ENCODE measurements around the gene EIF2S3. TPM values are rescaled to one million over a fixed set of nuclear protein-coding genes. Genes with fewer than 3 reads are reported as not detected.

EIF2S3 gene
- total RNA-seq, 2 experiments from 2014 or later: 316 to 336 TPM

- CTCF ChIA-PET: interaction anchor here (1.2 kb wide), 1 partner anchor 41 kb away, joined by 3 read pairs; no protein-coding TSS in a partner anchor
- POLR2A ChIA-PET: no interaction called here
- Mint-ChIP-seq H3K4me3 (no peak overlapping the region), H3K27me3 (no peaks in the 10 kb centered on the region), H3K9me3 (ENCODE audit: low read depth) (no peaks in the 10 kb centered on the region), H3K27ac (no peak overlapping the region), H3K4me1 (no peaks in the 10 kb centered on the region), H3K36me3 (ENCODE audit: low read depth) (no peaks in the 10 kb centered on the region)
- intact Hi-C loops (cut with DNase I, micrococcal nuclease): no loop called here
- no peak for DNase-seq
- ATAC-seq: no peak
Observed at GRCh38 chrX:24090300-24091200, 35.8 kb downstream of the EIF2S3 start.

GRCh38 chrX:24093746-24094145 lies 39.0 kb downstream of the EIF2S3 start:
- Mint-ChIP-seq H3K9me3 (ENCODE audit: low read depth) (no peaks in the 10 kb centered on the region), H3K27me3 (no peaks in the 10 kb centered on the region), H3K36me3 (ENCODE audit: low read depth) (no peaks in the 10 kb centered on the region), H3K27ac (no peak overlapping the region), H3K4me1 (no peaks in the 10 kb centered on the region), H3K4me3 (no peak overlapping the region)
- DNase-seq (no peak), ATAC-seq (no peak)
- POLR2A ChIA-PET: no interaction called here
- CTCF ChIA-PET: no interaction called here
- intact Hi-C loops (cut with DNase I, micrococcal nuclease): no loop called here

DNA sequence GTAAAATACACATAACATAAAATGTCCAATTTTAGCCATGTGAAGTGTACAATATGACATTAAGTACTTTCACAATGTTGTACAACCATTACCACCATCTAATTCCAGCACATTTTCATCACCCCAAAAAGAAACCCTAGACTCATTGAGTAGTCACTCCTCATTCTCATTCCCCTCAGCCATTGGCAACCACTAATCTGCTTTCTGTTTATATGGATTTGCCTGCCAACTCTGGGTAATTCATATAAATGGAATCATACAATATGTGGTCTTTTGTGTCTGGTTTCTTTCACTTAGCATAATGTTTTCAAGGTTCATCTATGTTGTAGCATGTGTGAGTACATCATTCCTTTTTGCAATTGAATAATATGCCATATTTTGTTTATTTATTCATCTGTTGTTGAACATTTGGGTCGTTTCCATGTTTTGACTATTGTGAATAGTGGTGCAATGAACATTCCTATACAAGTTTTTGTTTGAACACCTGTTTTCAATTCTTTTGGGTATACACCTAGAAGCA lies 43.0 kb downstream of the EIF2S3 start:
- ChIA-PET CTCF (no interaction called here), POLR2A (no interaction called here)
- H3K9me3 Mint-ChIP-seq (ENCODE audit: low read depth): no peaks in the 10 kb centered on the region
- no peaks in the 10 kb centered on the region for H3K36me3 Mint-ChIP-seq (ENCODE audit: low read depth)
- H3K27me3 Mint-ChIP-seq: no peaks in the 10 kb centered on the region
- no peak overlapping the region for H3K4me3 Mint-ChIP-seq
- H3K27ac Mint-ChIP-seq: no peak overlapping the region
- ATAC-seq (no peak), DNase-seq (no peak)
- peaks cover 18% of the 10 kb centered on the region for H3K4me1 Mint-ChIP-seq
- intact Hi-C loops (cut with DNase I, micrococcal nuclease): no loop called here

DNA sequence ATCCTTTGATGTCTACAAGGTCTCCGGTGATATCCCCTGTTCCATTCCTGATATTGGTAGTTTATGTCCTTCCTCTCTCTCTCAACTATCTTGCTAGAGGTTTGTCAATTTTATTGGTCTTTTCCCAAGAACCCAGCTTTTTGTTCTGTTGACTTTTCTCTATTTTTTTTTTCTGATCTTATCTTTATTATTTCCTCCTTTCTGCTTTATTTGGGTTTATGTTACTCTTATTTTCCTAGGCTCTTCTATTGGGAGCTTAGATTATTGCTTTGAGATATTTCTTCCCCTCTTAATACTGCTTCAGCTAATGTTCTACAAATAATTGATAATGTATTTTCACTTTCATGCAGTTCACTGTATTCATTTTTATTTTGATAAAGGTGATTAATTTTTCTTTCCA lies 44.2 kb downstream of the EIF2S3 start:
- Mint-ChIP-seq H3K4me3 (no peak overlapping the region), H3K27ac (no peak overlapping the region), H3K27me3 (no peaks in the 10 kb centered on the region), H3K9me3 (ENCODE audit: low read depth) (no peaks in the 10 kb centered on the region), H3K4me1 (peaks cover 18% of the 10 kb centered on the region), H3K36me3 (ENCODE audit: low read depth) (no peaks in the 10 kb centered on the region)
- CTCF ChIA-PET: interaction anchor here (0.9 kb wide), 1 partner anchor 272 kb away, joined by 4 read pairs; no protein-coding TSS in a partner anchor
- POLR2A ChIA-PET: no interaction called here
- no peak for DNase-seq
- ATAC-seq: no peak
- intact Hi-C loops (cut with DNase I, micrococcal nuclease): no loop called here

GRCh38 chrX:24099394-24099793 lies 44.6 kb downstream of the EIF2S3 start:
- Mint-ChIP-seq H3K9me3 (ENCODE audit: low read depth) (no peaks in the 10 kb centered on the region), H3K4me1 (peaks cover 18% of the 10 kb centered on the region), H3K4me3 (no peak overlapping the region), H3K27ac (no peak overlapping the region), H3K36me3 (ENCODE audit: low read depth) (no peaks in the 10 kb centered on the region), H3K27me3 (no peaks in the 10 kb centered on the region)
- ChIA-PET POLR2A (no interaction called here), CTCF (interaction anchor here (0.9 kb wide), 1 partner anchor 271 kb away, joined by 4 read pairs; no protein-coding TSS in a partner anchor)
- intact Hi-C loops (cut with DNase I, micrococcal nuclease): no loop called here
- DNase-seq: no peak
- ATAC-seq: peak; percentile 79

DNA sequence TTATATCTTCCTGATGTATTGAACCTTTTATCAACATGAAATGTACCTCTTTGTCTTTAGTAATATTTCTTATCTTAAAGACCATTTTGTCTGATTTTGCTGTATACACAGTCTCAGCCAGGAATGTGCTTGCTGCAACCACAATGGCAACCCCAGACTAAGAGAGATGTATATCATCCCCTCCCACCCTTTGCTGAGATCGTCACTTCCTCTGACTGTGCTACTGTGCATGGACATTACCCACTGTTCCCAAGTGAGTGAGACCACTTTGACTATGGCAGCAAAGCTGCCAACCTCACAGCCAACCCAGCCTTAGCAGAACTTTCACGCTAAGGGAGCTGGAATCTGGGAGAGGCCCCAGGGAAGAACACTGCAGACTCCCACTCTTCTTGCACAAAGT lies 46.0 kb downstream of the EIF2S3 start:
- H3K27me3 Mint-ChIP-seq: no peaks in the 10 kb centered on the region
- intact Hi-C loops (cut with DNase I, micrococcal nuclease): loop anchor here in 1 of 2 experiments (5.0 kb wide), 1 partner anchor 42 kb away; no protein-coding TSS in a partner anchor
- CTCF ChIA-PET: interaction anchor here (0.6 kb wide), 1 partner anchor 138 kb away, joined by 3 read pairs; no protein-coding TSS in a partner anchor
- H3K36me3 Mint-ChIP-seq (ENCODE audit: low read depth): no peaks in the 10 kb centered on the region
- DNase-seq (peak; percentile 6), ATAC-seq (no peak)
- H3K9me3 Mint-ChIP-seq (ENCODE audit: low read depth): no peaks in the 10 kb centered on the region
- POLR2A ChIA-PET: no interaction called here
- no peak overlapping the region for H3K4me3 Mint-ChIP-seq
- H3K27ac Mint-ChIP-seq: no peak overlapping the region
- peaks cover 18% of the 10 kb centered on the region for H3K4me1 Mint-ChIP-seq

- Mint-ChIP-seq H3K9me3 (ENCODE audit: low read depth) (no peaks in the 10 kb centered on the region), H3K36me3 (ENCODE audit: low read depth) (no peaks in the 10 kb centered on the region), H3K27ac (no peak overlapping the region), H3K4me1 (no peaks in the 10 kb centered on the region), H3K27me3 (no peaks in the 10 kb centered on the region), H3K4me3 (no peak overlapping the region)
- CTCF ChIA-PET: no interaction called here
- intact Hi-C loops (cut with DNase I, micrococcal nuclease): no loop called here
- ATAC-seq (no peak), DNase-seq (no peak)
- POLR2A ChIA-PET: no interaction called here
Observed at GRCh38 chrX:24110069-24110468, 55.3 kb downstream of the EIF2S3 start.

GRCh38 chrX:24113181-24113580 lies 58.4 kb downstream of the EIF2S3 start:
- Mint-ChIP-seq H3K4me1 (no peaks in the 10 kb centered on the region), H3K4me3 (no peak overlapping the region), H3K9me3 (ENCODE audit: low read depth) (no peaks in the 10 kb centered on the region), H3K27me3 (no peaks in the 10 kb centered on the region), H3K36me3 (ENCODE audit: low read depth) (no peaks in the 10 kb centered on the region), H3K27ac (no peak overlapping the region)
- CTCF ChIA-PET: interaction anchor here (1.2 kb wide), 1 partner anchor 230 kb away, joined by 4 read pairs; no protein-coding TSS in a partner anchor
- DNase-seq (no peak), ATAC-seq (no peak)
- intact Hi-C loops (cut with DNase I, micrococcal nuclease): no loop called here
- POLR2A ChIA-PET: no interaction called here

DNA sequence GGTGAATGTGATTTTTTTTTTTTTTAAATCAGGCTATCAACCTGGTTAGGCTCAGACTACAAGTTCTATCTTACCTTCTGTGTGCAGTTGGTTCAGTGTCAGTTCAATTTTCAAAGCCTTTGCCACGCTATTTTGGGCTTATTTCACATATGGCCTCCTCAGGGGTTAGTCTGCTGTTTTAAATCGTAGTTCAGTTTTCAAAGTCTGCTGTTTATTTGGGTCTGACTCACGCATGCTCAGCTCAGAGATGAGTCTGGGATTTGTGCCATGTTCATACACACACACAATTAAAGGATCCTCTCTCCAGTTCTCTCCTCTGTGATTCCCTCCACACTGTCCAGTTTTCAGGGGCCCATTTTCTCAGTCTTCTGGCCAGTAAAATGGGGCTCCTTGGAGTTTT lies 62.5 kb downstream of the EIF2S3 start:
- no peaks in the 10 kb centered on the region for H3K36me3 Mint-ChIP-seq (ENCODE audit: low read depth)
- no peaks in the 10 kb centered on the region for H3K4me1 Mint-ChIP-seq
- H3K27me3 Mint-ChIP-seq: no peaks in the 10 kb centered on the region
- ATAC-seq: no peak
- no peak for DNase-seq
- no peak overlapping the region for H3K27ac Mint-ChIP-seq
- no peaks in the 10 kb centered on the region for H3K9me3 Mint-ChIP-seq (ENCODE audit: low read depth)
- POLR2A ChIA-PET: no interaction called here
- no peak overlapping the region for H3K4me3 Mint-ChIP-seq
- CTCF ChIA-PET: no interaction called here
- intact Hi-C loops (cut with DNase I, micrococcal nuclease): no loop called here

- H3K4me1 Mint-ChIP-seq: no peaks in the 10 kb centered on the region
- CTCF ChIA-PET: no interaction called here
- no peaks in the 10 kb centered on the region for H3K27me3 Mint-ChIP-seq
- ATAC-seq (no peak), DNase-seq (no peak)
- POLR2A ChIA-PET: no interaction called here
- no peak overlapping the region for H3K4me3 Mint-ChIP-seq
- H3K27ac Mint-ChIP-seq: no peak overlapping the region
- no peaks in the 10 kb centered on the region for H3K36me3 Mint-ChIP-seq (ENCODE audit: low read depth)
- intact Hi-C loops (cut with DNase I, micrococcal nuclease): no loop called here
- H3K9me3 Mint-ChIP-seq (ENCODE audit: low read depth): no peaks in the 10 kb centered on the region
Observed at GRCh38 chrX:24124244-24124799, 69.6 kb downstream of the EIF2S3 start.

DNA sequence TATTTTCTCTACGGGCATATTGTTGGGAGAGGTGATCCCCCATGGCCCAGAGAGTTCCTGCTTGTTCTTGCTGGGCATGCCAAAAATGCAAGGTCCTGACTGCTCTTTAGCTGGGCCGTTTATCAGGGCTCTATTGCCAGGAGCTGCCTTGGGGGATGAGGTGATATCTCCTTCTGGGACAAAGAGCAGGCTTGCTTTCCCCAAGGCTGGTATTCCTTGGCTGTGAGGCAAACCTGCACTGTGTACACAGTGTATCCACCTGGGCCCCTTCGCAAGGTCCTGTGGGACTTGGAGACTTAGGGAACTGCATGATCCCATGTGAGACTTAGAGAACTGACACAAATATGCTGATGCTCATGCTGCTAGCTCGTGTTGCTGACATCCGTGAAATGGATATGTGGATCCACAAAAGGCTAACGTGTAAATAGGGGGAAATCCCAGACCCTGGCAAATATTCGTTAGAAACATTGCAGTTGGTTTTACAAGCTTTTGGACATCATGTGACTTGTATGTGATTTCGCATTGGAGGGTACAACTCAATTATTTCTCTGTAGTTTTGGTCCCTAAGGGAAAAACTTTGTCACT lies 70.4 kb downstream of the EIF2S3 start:
- Mint-ChIP-seq H3K36me3 (ENCODE audit: low read depth) (no peaks in the 10 kb centered on the region), H3K9me3 (ENCODE audit: low read depth) (no peaks in the 10 kb centered on the region), H3K4me1 (no peaks in the 10 kb centered on the region), H3K27ac (no peak overlapping the region), H3K27me3 (no peaks in the 10 kb centered on the region), H3K4me3 (no peak overlapping the region)
- intact Hi-C loops (cut with DNase I, micrococcal nuclease): no loop called here
- ChIA-PET POLR2A (no interaction called here), CTCF (no interaction called here)
- no peak for ATAC-seq
- DNase-seq: no peak
